Measurements from ENCODE around the gene DGKE.

- TF ChIP-seq CTCF (IDR thresholded peaks at IDR 0.05) (no peak), POLR2A (IDR thresholded peaks at IDR 0.05) (no peak)
Measured at GRCh38 chr17:56879280-56879679, 45.3 kb downstream of the DGKE start.
